C4-2B (cell line): ENCODE measurements around the gene MAD2L1BP.
"Not testable (repeated sequence)": the region's sequence is repeated elsewhere in the genome, so short reads cannot be mapped to it uniquely, and the experiment has no call there.

Experiments used
- ZFX ChIP-seq: fragments of 450-650 bp; IDR thresholded peaks from 2 replicates; pipeline ENCODE4 v1.6.1; 2017
- TF ChIP-seq, protein P1 (sequence below): fragments of 450-650 bp; conservative IDR thresholded peaks from 2 replicates; pipeline ENCODE4 v1.5.1; 2017; ENCODE audit warnings: mild to moderate bottlenecking

DNA sequence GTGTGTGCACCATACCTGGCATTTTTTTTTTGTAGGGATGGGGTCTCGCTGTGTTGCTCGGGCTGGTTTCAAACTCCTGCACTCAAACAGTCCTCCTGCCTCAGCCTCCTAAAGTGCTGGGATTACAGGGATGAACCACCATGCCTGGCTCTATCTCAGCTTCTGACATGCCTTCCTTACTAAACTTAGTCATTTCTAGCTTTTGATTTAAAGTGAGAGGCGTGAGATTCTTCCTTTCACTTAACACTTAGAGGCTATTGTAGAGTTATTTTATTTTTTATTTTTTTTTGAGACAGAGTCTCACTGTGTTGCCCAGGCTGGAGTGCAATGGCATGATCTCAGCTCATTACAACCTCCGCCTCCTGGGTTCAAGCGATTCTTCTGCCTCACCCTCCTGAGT, 27.3 kb downstream of the MAD2L1BP start:
- TF ChIP-seq, protein P1, sequence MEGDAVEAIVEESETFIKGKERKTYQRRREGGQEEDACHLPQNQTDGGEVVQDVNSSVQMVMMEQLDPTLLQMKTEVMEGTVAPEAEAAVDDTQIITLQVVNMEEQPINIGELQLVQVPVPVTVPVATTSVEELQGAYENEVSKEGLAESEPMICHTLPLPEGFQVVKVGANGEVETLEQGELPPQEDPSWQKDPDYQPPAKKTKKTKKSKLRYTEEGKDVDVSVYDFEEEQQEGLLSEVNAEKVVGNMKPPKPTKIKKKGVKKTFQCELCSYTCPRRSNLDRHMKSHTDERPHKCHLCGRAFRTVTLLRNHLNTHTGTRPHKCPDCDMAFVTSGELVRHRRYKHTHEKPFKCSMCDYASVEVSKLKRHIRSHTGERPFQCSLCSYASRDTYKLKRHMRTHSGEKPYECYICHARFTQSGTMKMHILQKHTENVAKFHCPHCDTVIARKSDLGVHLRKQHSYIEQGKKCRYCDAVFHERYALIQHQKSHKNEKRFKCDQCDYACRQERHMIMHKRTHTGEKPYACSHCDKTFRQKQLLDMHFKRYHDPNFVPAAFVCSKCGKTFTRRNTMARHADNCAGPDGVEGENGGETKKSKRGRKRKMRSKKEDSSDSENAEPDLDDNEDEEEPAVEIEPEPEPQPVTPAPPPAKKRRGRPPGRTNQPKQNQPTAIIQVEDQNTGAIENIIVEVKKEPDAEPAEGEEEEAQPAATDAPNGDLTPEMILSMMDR = not testable (repeated sequence)
- not testable (repeated sequence) for TF ChIP-seq ZFX
